NCI-H345 treated with DMSO at 0.1 percent for 48 hours (cell line): Measurements from ENCODE around the gene TCP11L2.
"Not testable (repeated sequence)": the region's sequence is repeated elsewhere in the genome, so short reads cannot be mapped to it uniquely, and the experiment has no call there.

Experiments used
- DNase-seq: peaks from one replicate; lab custom pipeline; 2025; ENCODE audit not compliant: unreplicated experiment; lab: John Stamatoyannopoulos, UW

The TCP11L2 gene

DNA sequence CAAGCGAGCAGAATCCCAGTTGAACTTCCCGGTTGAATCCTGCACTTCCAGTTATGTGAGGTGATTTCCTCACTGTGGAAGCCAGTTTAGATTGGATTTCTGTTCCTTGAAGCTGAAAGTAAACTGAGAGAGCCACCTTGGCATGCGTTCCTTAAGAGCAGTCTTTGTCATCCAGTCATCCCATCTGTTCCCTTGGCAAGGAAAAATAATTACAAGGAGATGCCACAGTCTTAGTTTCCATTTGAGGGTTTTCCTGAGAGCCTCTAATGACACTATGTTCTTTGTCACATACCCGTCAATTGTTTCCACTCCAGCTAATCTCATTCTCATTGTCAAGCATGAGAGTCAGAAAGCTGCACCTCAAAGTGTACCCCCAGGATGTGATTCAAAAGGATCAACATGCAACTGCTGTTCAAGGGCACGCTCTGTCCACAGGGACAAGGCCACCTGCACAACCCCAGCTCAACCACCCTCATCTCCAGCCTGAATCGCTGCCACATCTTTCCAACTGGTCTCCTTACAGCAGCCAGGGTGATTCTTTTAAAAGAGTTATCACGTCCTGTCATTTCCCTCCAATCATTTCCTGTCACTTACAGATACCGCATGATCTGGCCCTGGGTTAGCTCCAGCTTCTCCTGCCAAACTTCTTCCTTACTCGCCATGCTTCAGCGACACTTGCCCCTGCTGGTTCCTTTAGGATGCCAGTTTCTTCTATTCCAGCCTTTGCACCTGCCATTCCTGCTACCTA, 18.0 kb upstream of the TCP11L2 start:
- DNase-seq: no peak

- DNase-seq: no peak
Measured at GRCh38 chr12:106285982-106286381, 16.6 kb upstream of the TCP11L2 start.

GRCh38 chr12:106286576-106287162, 15.9 kb upstream of the TCP11L2 start:
- not testable (repeated sequence) for DNase-seq

DNA sequence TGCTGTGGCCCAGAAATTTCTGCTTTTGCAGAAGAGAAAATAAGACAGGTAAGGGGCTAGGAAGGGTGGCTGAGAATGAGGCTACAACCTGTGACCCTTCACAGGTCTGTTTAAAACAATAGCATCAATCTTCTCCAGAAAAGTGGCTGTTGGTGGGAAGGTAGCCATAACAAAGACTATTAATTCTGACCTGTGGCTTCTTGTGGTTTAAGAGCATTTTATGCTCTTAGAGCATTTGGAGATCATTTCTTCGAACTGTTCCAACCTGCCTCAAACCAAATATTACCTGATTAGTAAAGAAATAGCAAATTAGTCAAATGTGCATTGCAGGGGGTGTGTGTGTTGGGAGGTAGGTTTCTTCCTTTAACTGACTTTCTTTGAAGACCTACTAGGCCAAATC, 15.2 kb upstream of the TCP11L2 start:
- no peak for DNase-seq

- no peak for DNase-seq
Measured at GRCh38 chr12:106288101-106288493, 14.4 kb upstream of the TCP11L2 start.

GRCh38 chr12:106288494-106289195, 13.9 kb upstream of the TCP11L2 start:
- DNase-seq: no peak

GRCh38 chr12:106289196-106289681, 13.3 kb upstream of the TCP11L2 start:
- DNase-seq: no peak

- no peak for DNase-seq
Measured at GRCh38 chr12:106290666-106291065, 11.9 kb upstream of the TCP11L2 start.

GRCh38 chr12:106291342-106291741, 11.2 kb upstream of the TCP11L2 start:
- no peak for DNase-seq

DNA sequence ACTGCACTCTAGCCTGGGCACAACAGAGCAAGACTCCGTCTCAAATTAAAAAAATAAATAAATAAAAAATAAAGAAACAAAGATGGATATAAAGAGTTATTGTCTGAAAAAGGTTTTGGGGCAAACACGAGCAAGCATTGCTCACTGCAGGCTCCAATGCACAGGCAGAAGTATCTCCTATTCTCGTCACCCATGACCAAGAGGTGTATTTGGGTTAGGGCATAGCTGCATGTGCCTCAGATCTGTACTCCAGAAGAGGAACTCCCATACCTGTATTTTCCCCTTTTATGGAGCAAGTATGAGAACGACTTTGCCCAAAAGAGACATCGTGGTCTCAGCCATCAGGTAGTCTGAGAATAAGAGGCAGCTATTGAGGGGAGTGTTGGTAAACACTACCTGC, 10.2 kb upstream of the TCP11L2 start:
- DNase-seq: no peak

DNA sequence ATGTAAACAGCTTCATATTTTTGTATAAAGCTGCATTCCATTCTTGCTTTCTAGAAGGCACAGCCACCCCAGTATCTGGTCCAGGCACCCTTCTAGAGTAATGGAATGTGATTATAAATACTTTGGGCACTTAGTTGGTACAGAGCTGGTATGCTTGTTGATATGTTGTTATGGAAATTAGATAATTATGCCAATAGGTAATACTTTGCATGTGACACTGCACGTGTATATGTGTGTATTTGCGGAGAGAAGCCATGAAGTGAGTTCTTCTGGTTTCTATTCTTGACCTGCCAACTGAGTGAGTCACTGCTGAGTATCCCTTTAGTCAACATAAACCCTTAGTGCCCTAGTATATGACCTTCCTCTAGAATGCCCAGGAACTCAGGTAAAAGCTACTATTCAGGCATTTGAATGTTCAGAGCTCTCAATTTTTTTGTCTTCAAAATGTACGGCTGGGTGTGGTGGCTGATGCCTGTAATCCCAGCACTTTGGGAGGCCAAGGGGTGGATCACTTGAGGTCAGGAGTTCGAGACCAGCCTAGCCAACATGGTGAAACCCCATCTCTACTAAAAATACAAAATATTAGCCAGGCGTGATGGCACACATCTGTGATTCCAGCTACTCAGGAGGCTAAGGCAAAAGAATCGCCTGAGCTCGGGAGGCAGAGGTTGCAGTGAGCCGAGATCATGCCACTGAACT, 6.2 kb upstream of the TCP11L2 start:
- DNase-seq: no peak

- no peak for DNase-seq
Measured at GRCh38 chr12:106297075-106297474, 5.5 kb upstream of the TCP11L2 start.

GRCh38 chr12:106297681-106298080, 4.9 kb upstream of the TCP11L2 start:
- no peak for DNase-seq

DNA sequence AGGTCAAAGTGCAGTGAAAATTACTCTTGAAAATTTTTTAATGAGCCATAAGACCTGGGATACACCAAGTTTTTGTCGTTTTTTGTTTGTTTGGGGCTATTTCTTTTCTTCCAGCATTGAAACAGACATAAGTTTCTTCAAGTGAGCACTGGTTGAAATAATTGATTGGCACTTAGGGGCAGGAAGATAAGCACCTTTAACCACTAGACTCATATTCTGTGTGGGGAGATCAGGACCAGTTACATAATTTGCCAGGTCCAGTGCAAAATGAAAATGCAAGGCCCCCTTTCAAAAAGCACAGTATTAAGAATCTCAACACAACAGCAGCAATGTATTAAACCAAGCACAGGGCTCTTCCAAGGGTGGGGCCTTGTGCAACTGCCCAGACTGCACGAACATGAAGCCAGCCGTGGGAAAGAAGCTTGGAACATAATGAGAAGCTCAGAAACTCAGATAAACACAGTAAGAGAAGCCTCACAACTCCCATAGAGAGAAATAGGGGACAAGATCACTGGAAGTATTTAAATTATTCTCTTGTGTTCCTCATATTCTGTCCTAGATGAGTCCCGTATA, 3.2 kb upstream of the TCP11L2 start:
- no peak for DNase-seq

GRCh38 chr12:106300761-106301160, 1.8 kb upstream of the TCP11L2 start:
- DNase-seq: no peak

DNA sequence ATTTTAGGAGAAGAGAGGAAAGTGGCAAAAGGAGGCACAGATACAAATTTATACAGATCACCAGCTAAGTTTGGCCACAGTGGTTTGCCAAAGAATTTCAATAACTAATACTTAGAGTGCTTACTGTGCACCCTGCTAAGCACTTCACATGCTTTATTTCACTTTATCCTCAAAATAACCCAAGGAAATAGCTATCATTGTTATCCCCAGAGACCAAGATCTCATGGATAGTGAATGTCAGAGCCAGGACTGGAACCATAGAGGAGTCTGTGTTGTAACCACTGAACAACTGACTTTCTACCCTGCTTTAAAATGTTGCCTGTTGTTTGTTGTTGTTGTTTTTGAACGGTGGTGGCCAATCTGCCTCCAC, 1.3 kb upstream of the TCP11L2 start:
- no peak for DNase-seq

DNA sequence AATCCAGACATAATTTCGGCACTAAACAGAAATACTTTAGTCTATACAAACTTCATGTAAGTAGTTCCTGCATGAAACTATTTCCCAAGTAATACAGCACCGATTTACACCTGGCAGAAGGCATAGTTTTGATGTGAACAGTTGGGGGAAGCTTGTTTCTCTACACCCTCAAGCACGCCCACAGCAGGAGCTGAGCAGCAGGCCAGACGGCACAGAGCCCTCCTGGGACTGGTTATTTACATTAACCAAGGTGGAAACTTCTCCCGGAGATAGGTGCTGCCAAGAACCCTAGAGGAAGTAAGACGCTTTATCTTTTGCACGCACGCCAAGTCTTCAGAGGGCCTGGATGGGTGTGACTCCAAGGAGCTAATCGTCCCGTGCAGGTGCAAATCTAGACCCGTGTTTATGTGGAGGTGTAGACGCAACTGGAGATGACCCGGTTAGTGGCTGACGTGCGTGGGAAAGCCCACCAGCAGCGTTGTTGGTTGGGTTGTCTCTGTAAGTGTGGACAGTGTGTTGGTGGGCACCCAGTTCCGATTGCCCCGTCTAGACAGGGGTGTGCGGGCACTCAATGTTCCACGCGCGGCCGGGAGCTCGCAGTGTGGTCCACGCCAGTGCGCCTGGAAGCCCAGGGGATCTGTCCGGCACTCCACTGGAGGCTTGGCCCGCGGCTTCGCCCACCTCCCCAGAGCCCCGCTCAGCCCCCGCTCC, 767 bp upstream of the TCP11L2 start:
- peak; percentile 47 for DNase-seq

DNA sequence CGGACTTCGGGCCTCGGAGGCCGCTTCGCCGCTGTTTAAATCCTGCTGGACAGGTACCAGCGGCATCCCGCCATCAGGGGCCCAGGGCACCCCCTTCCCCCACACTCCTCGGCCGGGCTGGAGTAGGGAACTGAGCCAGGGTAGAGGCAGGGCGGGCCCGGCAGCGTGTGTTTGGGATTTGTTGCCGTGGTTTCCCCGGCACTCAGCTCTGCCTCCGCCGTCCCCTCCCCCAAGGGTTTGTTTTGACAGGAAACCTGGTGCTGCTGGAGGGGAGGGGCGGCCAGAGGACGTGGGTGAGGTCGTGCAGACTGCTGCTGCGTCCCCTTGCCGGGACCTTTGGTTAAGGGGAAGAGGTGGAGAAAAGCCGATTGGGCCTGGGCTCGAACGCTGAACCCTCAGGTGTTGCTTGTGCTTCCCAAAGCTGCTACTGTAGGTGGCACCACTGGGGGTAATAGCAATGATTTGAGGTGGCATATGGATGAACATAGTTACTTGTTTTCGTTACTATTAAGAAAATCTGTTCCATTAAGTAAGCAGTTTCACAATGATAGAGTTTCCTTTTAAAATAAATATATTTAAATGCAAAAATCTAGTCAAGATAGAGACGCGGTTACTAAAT, 778 bp downstream of the TCP11L2 start:
- DNase-seq: peak; percentile 62

DNA sequence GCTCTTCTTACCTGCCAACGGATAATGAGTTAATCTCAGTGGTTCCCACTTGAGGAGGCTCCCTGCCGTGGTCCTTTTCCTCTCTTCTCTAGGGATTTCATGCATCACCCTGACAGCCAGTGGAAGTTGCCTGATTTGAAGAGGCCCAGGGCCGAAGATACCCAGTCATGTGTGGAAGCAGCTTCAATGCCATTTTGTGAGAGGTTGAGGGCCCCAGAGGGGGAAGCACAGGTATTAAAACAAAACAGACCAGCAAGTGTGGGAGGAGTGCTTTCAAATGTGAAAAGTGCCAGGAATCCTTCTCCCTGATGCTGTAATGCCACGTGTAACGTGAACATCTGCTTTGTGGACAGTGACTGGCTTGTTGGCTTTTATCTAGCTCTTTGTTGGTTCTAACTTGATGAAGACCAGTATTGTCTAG, 1.5 kb downstream of the TCP11L2 start:
- DNase-seq: peak; percentile 16

GRCh38 chr12:106304797-106305196, 2.3 kb downstream of the TCP11L2 start:
- no peak for DNase-seq
